ENCODE results near the gene DBF4B. TPM values are rescaled to one million over a fixed set of nuclear protein-coding genes. Genes with fewer than 3 reads are reported as not detected.

DBF4B gene
- total and polyA plus RNA-seq, 2 of the 13 experiments (the other 11 are each of a cell fraction or from before 2014, with no cell fraction given), result 11.7 to 13.2 TPM

DNA sequence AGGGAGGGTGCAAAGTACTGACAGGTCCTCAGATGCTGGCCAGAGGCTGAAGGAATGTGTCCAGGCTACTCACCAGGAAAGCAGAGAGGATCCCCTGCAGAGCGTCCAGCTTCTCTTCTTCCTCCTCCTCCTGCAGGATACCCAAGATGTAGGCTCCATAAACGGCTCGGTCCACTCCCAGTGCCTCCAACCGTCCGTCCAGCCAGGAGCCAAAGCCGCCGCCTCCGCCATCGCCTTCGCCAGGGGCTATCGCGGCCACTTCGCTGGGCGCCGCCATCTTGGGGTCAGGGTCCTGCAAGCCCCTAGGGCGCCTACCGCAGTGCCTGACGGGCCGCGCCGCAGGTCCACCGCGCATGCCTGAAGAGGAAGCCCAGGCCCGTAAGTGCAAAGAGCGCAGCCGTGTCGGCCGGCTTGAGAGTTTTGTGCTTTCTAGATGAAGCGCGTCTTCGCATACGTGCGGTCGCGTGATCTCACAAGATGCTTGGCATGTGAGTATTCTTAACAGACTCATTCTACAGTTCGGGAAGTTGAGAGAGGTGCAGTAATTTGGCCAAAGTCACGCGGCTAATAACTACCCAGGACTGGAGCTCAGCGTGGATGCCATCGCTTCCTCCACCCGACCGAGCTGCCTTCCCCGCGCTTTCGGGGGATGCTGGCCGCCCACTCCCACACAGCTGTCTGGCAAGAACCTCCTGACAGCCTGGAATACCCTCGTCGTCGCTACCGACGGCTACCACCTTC is 18.8 kb upstream of the DBF4B start, which contains the start of gene CCDC43 (continued):
- TF ChIP-seq NCOA1 (CRISPR knock-in tag; IDR thresholded peaks at IDR 0.05) (peak; percentile 58; the same call in 1 of the 2 replicates), ZNF780A (CRISPR knock-in tag; IDR thresholded peaks at IDR 0.05) (0 out of 2 replicates have a peak, but pooled peaks have one; percentile 58), CCAR2 (optimal IDR thresholded peaks at IDR 0.05; ENCODE audit: low read depth, low read length) (peak; percentile 25), ZNF136 (CRISPR knock-in tag; IDR thresholded peaks at IDR 0.05; ENCODE audit: low read depth) (peak; percentile 95), FOXA1 (IDR thresholded peaks at IDR 0.05) (no peak), FOXA1 (CRISPR knock-in tag; IDR thresholded peaks at IDR 0.05) (peak; percentile 34; the same call in 1 of the 2 replicates), KLF9 (CRISPR knock-in tag; IDR thresholded peaks at IDR 0.05; ENCODE audit: low read depth) (peak; percentile 75; the same call in 1 of the 2 replicates), ZNF850 (CRISPR knock-in tag; conservative IDR thresholded peaks at IDR 0.05) (0 out of 2 replicates have a peak, but pooled peaks have one; percentile 82), ZNF615 (CRISPR knock-in tag; IDR thresholded peaks at IDR 0.05; ENCODE audit: borderline replicate concordance) (0 out of 2 replicates have a peak, but pooled peaks have one; percentile 23), ZNF30 (CRISPR knock-in tag; IDR thresholded peaks at IDR 0.05) (no peak), SCMH1 (CRISPR knock-in tag; IDR thresholded peaks at IDR 0.05; ENCODE audit: borderline replicate concordance) (no peak), NR2F1 (CRISPR knock-in tag; IDR thresholded peaks at IDR 0.05) (peak; percentile 70 to 80; a peak in 3 of 4 replicates), ZNF460 (CRISPR knock-in tag; IDR thresholded peaks at IDR 0.05; ENCODE audit: borderline replicate concordance) (peak; percentile 15; the same call in 1 of the 2 replicates), SIN3B (IDR thresholded peaks at IDR 0.05; ENCODE audit: low read length) (peak; percentile 95), SUZ12 (IDR thresholded peaks at IDR 0.05; ENCODE audit: low read depth, low read length) (no peak), SPEN (CRISPR knock-in tag; IDR thresholded peaks at IDR 0.05; ENCODE audit: low read depth) (peak; percentile 96)
- TF ChIP-seq, protein P1, sequence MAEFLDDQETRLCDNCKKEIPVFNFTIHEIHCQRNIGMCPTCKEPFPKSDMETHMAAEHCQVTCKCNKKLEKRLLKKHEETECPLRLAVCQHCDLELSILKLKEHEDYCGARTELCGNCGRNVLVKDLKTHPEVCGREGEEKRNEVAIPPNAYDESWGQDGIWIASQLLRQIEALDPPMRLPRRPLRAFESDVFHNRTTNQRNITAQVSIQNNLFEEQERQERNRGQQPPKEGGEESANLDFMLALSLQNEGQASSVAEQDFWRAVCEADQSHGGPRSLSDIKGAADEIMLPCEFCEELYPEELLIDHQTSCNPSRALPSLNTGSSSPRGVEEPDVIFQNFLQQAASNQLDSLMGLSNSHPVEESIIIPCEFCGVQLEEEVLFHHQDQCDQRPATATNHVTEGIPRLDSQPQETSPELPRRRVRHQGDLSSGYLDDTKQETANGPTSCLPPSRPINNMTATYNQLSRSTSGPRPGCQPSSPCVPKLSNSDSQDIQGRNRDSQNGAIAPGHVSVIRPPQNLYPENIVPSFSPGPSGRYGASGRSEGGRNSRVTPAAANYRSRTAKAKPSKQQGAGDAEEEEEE (CRISPR knock-in tag; IDR thresholded peaks at IDR 0.05; ENCODE audit: borderline replicate concordance), result peak; percentile 99
- TF ChIP-seq, protein P2, sequence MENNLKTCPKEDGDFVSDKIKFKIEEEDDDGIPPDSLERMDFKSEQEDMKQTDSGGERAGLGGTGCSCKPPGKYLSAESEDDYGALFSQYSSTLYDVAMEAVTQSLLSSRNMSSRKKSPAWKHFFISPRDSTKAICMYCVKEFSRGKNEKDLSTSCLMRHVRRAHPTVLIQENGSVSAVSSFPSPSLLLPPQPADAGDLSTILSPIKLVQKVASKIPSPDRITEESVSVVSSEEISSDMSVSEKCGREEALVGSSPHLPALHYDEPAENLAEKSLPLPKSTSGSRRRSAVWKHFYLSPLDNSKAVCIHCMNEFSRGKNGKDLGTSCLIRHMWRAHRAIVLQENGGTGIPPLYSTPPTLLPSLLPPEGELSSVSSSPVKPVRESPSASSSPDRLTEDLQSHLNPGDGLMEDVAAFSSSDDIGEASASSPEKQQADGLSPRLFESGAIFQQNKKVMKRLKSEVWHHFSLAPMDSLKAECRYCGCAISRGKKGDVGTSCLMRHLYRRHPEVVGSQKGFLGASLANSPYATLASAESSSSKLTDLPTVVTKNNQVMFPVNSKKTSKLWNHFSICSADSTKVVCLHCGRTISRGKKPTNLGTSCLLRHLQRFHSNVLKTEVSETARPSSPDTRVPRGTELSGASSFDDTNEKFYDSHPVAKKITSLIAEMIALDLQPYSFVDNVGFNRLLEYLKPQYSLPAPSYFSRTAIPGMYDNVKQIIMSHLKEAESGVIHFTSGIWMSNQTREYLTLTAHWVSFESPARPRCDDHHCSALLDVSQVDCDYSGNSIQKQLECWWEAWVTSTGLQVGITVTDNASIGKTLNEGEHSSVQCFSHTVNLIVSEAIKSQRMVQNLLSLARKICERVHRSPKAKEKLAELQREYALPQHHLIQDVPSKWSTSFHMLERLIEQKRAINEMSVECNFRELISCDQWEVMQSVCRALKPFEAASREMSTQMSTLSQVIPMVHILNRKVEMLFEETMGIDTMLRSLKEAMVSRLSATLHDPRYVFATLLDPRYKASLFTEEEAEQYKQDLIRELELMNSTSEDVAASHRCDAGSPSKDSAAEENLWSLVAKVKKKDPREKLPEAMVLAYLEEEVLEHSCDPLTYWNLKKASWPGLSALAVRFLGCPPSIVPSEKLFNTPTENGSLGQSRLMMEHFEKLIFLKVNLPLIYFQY (CRISPR knock-in tag; IDR thresholded peaks at IDR 0.05; ENCODE audit: borderline replicate concordance), result peak; percentile 45; the same call in 1 of the 2 replicates
- TF ChIP-seq, protein P3, sequence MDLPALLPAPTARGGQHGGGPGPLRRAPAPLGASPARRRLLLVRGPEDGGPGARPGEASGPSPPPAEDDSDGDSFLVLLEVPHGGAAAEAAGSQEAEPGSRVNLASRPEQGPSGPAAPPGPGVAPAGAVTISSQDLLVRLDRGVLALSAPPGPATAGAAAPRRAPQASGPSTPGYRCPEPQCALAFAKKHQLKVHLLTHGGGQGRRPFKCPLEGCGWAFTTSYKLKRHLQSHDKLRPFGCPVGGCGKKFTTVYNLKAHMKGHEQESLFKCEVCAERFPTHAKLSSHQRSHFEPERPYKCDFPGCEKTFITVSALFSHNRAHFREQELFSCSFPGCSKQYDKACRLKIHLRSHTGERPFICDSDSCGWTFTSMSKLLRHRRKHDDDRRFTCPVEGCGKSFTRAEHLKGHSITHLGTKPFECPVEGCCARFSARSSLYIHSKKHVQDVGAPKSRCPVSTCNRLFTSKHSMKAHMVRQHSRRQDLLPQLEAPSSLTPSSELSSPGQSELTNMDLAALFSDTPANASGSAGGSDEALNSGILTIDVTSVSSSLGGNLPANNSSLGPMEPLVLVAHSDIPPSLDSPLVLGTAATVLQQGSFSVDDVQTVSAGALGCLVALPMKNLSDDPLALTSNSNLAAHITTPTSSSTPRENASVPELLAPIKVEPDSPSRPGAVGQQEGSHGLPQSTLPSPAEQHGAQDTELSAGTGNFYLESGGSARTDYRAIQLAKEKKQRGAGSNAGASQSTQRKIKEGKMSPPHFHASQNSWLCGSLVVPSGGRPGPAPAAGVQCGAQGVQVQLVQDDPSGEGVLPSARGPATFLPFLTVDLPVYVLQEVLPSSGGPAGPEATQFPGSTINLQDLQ (CRISPR knock-in tag; IDR thresholded peaks at IDR 0.05), result no peak; the same call in 1 of the 2 replicates
- TF ChIP-seq, protein P4, sequence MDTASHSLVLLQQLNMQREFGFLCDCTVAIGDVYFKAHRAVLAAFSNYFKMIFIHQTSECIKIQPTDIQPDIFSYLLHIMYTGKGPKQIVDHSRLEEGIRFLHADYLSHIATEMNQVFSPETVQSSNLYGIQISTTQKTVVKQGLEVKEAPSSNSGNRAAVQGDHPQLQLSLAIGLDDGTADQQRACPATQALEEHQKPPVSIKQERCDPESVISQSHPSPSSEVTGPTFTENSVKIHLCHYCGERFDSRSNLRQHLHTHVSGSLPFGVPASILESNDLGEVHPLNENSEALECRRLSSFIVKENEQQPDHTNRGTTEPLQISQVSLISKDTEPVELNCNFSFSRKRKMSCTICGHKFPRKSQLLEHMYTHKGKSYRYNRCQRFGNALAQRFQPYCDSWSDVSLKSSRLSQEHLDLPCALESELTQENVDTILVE (CRISPR knock-in tag; IDR thresholded peaks at IDR 0.05), result peak; percentile 68; the same call in 1 of the 2 replicates

Data from HepG2 (cell line).